Vagina (tissue), 2 donors: Measurements from ENCODE around the gene PJA2. TPM values are rescaled to one million over a fixed set of nuclear protein-coding genes. Genes with fewer than 3 reads are reported as not detected.

ENCODE experiments used
- DNase-seq, 2 donors: peaks; one replicate each; pipeline ENCODE4 v3.0.0-alpha.2; 2017; ENCODE audit errors: extremely low spot score in 2 of 2
- H3K27ac ChIP-seq: fragments of 200-600 bp; sonication (generic); one replicate; pipeline ENCODE4 v1.5.1; 2019
- H3K27me3 ChIP-seq: fragments of 200-600 bp; sonication (generic); one replicate; pipeline ENCODE4 v1.5.1; 2019
- H3K36me3 ChIP-seq, 2 donors: fragments of 200-600 bp; sonication (generic); one replicate each; pipeline ENCODE4 v1.5.1; 2017 to 2019
- H3K4me1 ChIP-seq: fragments of 200-600 bp; sonication (generic); one replicate; pipeline ENCODE4 v1.5.1; 2019
- H3K4me3 ChIP-seq, 2 donors: fragments of 200-600 bp; sonication (generic); 1 replicate in 1 of 2; 2 replicates in 1 of 2; pipeline ENCODE4 v1.5.1; 2016 to 2019
- H3K9me3 ChIP-seq: fragments of 200-600 bp; sonication (generic); one replicate; pipeline ENCODE4 v1.5.1; 2019
- CTCF ChIP-seq, 3 experiments: fragments of 450-650 bp in 2 of 3; fragments of 200-600 bp in 1 of 3; sonication (generic) in 1 of 3; IDR thresholded peaks; one replicate each; pipeline ENCODE4 v1.5.1; 2017 to 2019; ENCODE audit warnings: antibody characterized with exemption in 3 of 3, mild to moderate bottlenecking in 2 of 3, moderate library complexity in 2 of 3
- POLR2A ChIP-seq, 2 donors: fragments of 450-650 bp; IDR thresholded peaks; one replicate each; pipeline ENCODE4 v1.6.1; 2017; ENCODE audit warnings: antibody characterized with exemption in 2 of 2, mild to moderate bottlenecking in 2 of 2, moderate library complexity in 2 of 2
- POLR2AphosphoS5 ChIP-seq, 2 donors: sonication (generic); formaldehyde crosslinking; IDR thresholded peaks; one replicate each; pipeline ENCODE4 v1.9.0; 2017; ENCODE audit warnings: antibody characterized with exemption in 2 of 2, mild to moderate bottlenecking in 2 of 2, low read depth in 1 of 2; ENCODE audit not compliant: insufficient read depth in 1 of 2
- intact Hi-C: fragments of 100-400 bp; cut with DNase I; formaldehyde crosslinking; loops from one replicate; pipeline ENCODE4 v1.15.1; 2023
- total RNA-seq: library from RNA; depleted of rRNA; stranded (reverse); fragments of >200 nt; gene quantifications from one replicate; pipeline ENCODE4 v1.2.3, GENCODE V29; 2016

The PJA2 gene
- 76.1 TPM for total RNA-seq

GRCh38 chr5:109409844-109410388 lies at the start of gene PJA2:
TSS of gene PJA2 (minus strand) at chr5:109409974. CDS start at chr5:109383433, 26,541 bp downstream.
- DNase-seq, result peak; percentile 97 to 100
- peaks cover 56% of the 10 kb centered on the region for H3K4me1 ChIP-seq
- H3K4me3 ChIP-seq, result peak within 1 kb of the TSS; percentile 89 to 97
- peak within 1 kb of the TSS; percentile 99 for H3K27ac ChIP-seq
- H3K36me3 ChIP-seq, result no peaks in the 10 kb centered on the region
- intact Hi-C loops, result loop anchor here (5.0 kb wide), 1 partner anchor 83 kb away; no protein-coding TSS in a partner anchor
- H3K9me3 ChIP-seq, result no peaks in the 10 kb centered on the region
- no peaks in the 10 kb centered on the region for H3K27me3 ChIP-seq
- TF ChIP-seq POLR2AphosphoS5 (IDR thresholded peaks at IDR 0.05; ENCODE audit: insufficient read depth in 1 of 2, low read depth in 1 of 2), result peak; percentile 82 to 90
- TF ChIP-seq CTCF (IDR thresholded peaks at IDR 0.05), result peak in 1 of 3 experiments; percentile 44
- peak in 1 of 2 donors; percentile 88 for TF ChIP-seq POLR2A (IDR thresholded peaks at IDR 0.05)

DNA sequence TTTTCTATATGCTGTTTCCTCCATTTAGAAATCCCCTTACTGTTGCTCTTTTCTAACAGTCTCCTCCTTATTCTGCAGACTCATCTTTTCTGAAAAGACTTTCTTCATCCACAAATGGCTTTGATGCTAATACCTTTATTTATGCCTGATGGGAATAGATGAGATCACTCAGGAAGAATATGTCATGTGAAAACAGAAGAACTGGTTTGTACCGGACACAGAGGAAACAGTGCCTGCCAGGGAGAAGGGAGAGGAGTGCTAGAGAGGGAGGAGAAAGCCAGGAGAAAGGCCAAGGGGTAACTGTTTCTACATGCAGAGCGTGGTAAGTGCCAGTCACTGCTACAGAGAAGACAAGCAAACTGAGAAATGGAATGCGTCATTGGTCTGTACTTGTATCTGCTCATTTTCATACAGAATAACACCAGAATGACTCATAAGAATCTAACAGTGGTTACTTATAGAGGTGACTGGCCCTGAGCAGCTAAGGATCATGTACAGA lies 45.9 kb upstream of the PJA2 start:
- Histone ChIP-seq H3K27ac (peak overlapping the region; percentile 37), H3K9me3 (no peaks in the 10 kb centered on the region), H3K36me3 (no peaks in the 10 kb centered on the region), H3K27me3 (no peaks in the 10 kb centered on the region), H3K4me3 (no peak overlapping the region), H3K4me1 (peaks cover 13% of the 10 kb centered on the region)
- peak in 1 of 2 donors; percentile 92 for DNase-seq
- intact Hi-C loops, result no loop called here
- TF ChIP-seq POLR2A (IDR thresholded peaks at IDR 0.05) (no peak), POLR2AphosphoS5 (IDR thresholded peaks at IDR 0.05; ENCODE audit: insufficient read depth in 1 of 2, low read depth in 1 of 2) (peak; percentile 18 to 98)

DNA sequence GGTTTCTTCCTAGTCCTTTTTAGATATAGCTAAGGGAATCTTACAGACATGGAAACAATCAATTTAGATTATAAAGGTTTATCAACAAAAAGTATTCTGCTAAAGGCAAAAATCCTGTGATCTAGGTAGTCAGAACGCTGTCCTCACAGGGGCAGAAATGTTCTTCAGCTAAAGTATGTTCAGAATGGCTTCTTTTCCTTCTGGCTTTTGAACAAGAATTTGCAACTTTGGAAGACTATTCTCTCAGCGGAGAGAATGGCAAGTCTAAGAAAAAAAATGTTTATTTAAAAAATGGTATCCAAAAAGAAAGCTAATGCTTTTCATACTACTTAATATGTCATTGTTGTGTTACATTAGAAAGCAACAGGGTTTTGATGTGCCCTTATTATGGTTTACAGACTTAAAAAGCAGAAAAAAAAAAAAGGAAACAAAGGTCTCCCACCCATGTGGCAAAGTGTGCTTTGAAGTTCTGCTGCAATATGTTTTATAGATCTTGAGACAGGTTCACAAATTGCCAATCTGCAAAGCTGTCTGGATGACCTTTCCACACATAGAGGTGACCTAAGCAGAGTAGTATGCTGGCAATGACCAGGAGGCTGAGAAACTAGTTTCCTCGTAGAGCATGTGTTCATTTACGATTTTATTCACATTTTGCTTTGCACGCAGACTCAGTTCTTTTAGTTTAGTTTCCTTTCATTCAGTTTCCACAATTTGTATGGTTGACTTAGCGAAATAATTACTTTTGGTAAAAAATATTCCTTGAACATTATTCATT lies 45.1 kb upstream of the PJA2 start:
- Histone ChIP-seq H3K4me3 (no peak overlapping the region), H3K27ac (peak overlapping the region; percentile 37), H3K9me3 (no peaks in the 10 kb centered on the region), H3K36me3 (no peaks in the 10 kb centered on the region), H3K27me3 (no peaks in the 10 kb centered on the region), H3K4me1 (peaks cover 13% of the 10 kb centered on the region)
- DNase-seq, result no peak
- intact Hi-C loops, result no loop called here
- TF ChIP-seq CTCF (IDR thresholded peaks at IDR 0.05) (no peak), POLR2AphosphoS5 (IDR thresholded peaks at IDR 0.05; ENCODE audit: insufficient read depth in 1 of 2, low read depth in 1 of 2) (no peak)

DNA sequence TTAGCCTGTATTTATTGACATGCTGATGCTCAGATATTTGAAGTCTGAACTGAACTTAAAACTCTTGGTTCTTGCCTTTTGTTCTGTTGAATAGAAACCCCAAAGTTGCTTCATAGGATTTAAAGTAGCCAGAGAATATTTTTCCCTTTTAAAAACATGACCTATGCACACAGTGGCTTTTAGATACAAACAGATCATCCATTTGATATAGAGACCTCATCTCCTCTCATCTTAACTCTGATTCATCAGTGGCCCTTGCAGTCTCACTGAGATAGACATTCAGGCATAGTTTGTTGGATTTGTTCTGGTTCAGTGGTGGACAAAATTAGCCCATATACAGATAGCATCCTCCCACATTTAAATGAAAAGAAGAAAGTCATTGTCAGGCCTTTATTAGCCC lies 43.5 kb upstream of the PJA2 start:
- intact Hi-C loops, result no loop called here

GRCh38 chr5:109452661-109453060 lies 42.9 kb upstream of the PJA2 start:
- H3K27ac ChIP-seq, result no peak overlapping the region
- DNase-seq, result no peak
- intact Hi-C loops, result no loop called here
- H3K27me3 ChIP-seq, result no peaks in the 10 kb centered on the region
- peaks cover 13% of the 10 kb centered on the region for H3K4me1 ChIP-seq
- no peaks in the 10 kb centered on the region for H3K9me3 ChIP-seq
- H3K4me3 ChIP-seq, result no peak overlapping the region
- TF ChIP-seq POLR2AphosphoS5 (IDR thresholded peaks at IDR 0.05; ENCODE audit: insufficient read depth in 1 of 2, low read depth in 1 of 2), result no peak
- no peak for TF ChIP-seq POLR2A (IDR thresholded peaks at IDR 0.05)
- no peak for TF ChIP-seq CTCF (IDR thresholded peaks at IDR 0.05)
- no peaks in the 10 kb centered on the region for H3K36me3 ChIP-seq

More for the DNA sequence above, 43.5 kb upstream of the PJA2 start:
- Histone ChIP-seq H3K4me3 (no peak overlapping the region), H3K9me3 (no peaks in the 10 kb centered on the region), H3K27ac (no peak overlapping the region), H3K36me3 (no peaks in the 10 kb centered on the region), H3K27me3 (no peaks in the 10 kb centered on the region), H3K4me1 (peaks cover 13% of the 10 kb centered on the region)
- DNase-seq, result no peak
- TF ChIP-seq POLR2AphosphoS5 (IDR thresholded peaks at IDR 0.05; ENCODE audit: insufficient read depth in 1 of 2, low read depth in 1 of 2), result no peak
- TF ChIP-seq CTCF (IDR thresholded peaks at IDR 0.05), result no peak
- TF ChIP-seq POLR2A (IDR thresholded peaks at IDR 0.05), result no peak
